Natural killer cell (primary cell): ENCODE measurements around the gene RAD23A. TPM values are rescaled to one million over a fixed set of nuclear protein-coding genes. Genes with fewer than 3 reads are reported as not detected.

ENCODE experiments used
- ATAC-seq, 3 donors: fragments of 150-1000 bp in 2 of 3; fragments of 200-7000 bp in 1 of 3; cut with Tn5 transposase; 1 replicate in 1 of 3; 2 replicates in 2 of 3; pipeline ENCODE4 v1.10.0; 2021; ENCODE audit warnings: mild to moderate bottlenecking in 2 of 3, moderate library complexity in 2 of 3
- DNase-seq, 2 donors: peaks; one replicate each; pipeline versions ENCODE4 v3.0.0 to v3.0.0-alpha.2; 2013 to 2021; ENCODE audit warnings: mixed read lengths in 1 of 2
- H3K27ac ChIP-seq: one replicate; pipeline ENCODE4 v1.5.1; 2013; ENCODE audit warnings: mild to moderate bottlenecking, low read length
- H3K27me3 ChIP-seq: one replicate; pipeline ENCODE4 v1.6.1; 2013; ENCODE audit warnings: low read length; ENCODE audit not compliant: control insufficient read depth, insufficient read depth
- H3K36me3 ChIP-seq: one replicate; pipeline ENCODE4 v1.6.1; 2013; ENCODE audit warnings: low read length; ENCODE audit not compliant: control insufficient read depth, insufficient read depth
- H3K4me1 ChIP-seq: one replicate; pipeline ENCODE4 v1.6.1; 2013; ENCODE audit warnings: low read length; ENCODE audit not compliant: control insufficient read depth, insufficient read depth
- H3K4me3 ChIP-seq: one replicate; pipeline ENCODE4 v1.5.1; 2013; ENCODE audit warnings: low read length
- H3K9me3 ChIP-seq: one replicate; pipeline ENCODE4 v1.6.1; 2013; ENCODE audit warnings: low read length; ENCODE audit not compliant: control insufficient read depth, insufficient read depth
- H3K27ac Mint-ChIP-seq, 2 donors: one replicate each; pipeline ENCODE4 v1.8.0; 2022; ENCODE audit warnings: mild to moderate bottlenecking in 2 of 2, mixed read lengths in 2 of 2, moderate library complexity in 1 of 2
- H3K27me3 Mint-ChIP-seq, 2 donors: one replicate each; pipeline ENCODE4 v1.8.0; 2022; ENCODE audit warnings: low read depth in 2 of 2, mixed read lengths in 2 of 2
- H3K36me3 Mint-ChIP-seq: one replicate; pipeline ENCODE4 v1.8.0; 2022; ENCODE audit warnings: mixed read lengths
- H3K4me1 Mint-ChIP-seq, 2 donors: one replicate each; pipeline ENCODE4 v1.8.0; 2022; ENCODE audit warnings: mixed read lengths in 2 of 2
- H3K4me3 Mint-ChIP-seq: one replicate; pipeline ENCODE4 v1.8.0; 2022; ENCODE audit warnings: mild to moderate bottlenecking, moderate library complexity, mixed read lengths
- H3K9me3 Mint-ChIP-seq, 2 donors: one replicate each; pipeline ENCODE4 v1.8.0; 2022; ENCODE audit warnings: mixed read lengths in 2 of 2
- WGBS: methylation state at CpG from one replicate; pipeline ENCODE4 v1.1.7; 2013; ENCODE audit warnings: missing lambda C conversion rate; ENCODE audit not compliant: insufficient coverage; 5-methylcytosine and 5-hydroxymethylcytosine counted together
- intact Hi-C: fragments of 100-400 bp; cut with micrococcal nuclease; formaldehyde crosslinking; loops from one replicate; pipeline ENCODE4 v1.14.2; 2022
- total RNA-seq, 4 donors: library from RNA; stranded (reverse); fragments of 120-200 nt in 1 of 4; gene quantifications; one replicate each; pipeline versions ENCODE4 v1.2.3 to v1.2.4, GENCODE V29; 2013 to 2022
- TF ChIP-seq, protein P1 (sequence below): fragments of 200-600 bp; IDR thresholded peaks from one replicate; pipeline ENCODE4 v1.8.0; 2022; ENCODE audit warnings: antibody characterized with exemption

Gene RAD23A
- total RNA-seq, 3 donors from 2014 or later (not counting 1 experiment from before 2014, with no cell fraction given): 79.2 to 81.2 (median 80.3) TPM

DNA sequence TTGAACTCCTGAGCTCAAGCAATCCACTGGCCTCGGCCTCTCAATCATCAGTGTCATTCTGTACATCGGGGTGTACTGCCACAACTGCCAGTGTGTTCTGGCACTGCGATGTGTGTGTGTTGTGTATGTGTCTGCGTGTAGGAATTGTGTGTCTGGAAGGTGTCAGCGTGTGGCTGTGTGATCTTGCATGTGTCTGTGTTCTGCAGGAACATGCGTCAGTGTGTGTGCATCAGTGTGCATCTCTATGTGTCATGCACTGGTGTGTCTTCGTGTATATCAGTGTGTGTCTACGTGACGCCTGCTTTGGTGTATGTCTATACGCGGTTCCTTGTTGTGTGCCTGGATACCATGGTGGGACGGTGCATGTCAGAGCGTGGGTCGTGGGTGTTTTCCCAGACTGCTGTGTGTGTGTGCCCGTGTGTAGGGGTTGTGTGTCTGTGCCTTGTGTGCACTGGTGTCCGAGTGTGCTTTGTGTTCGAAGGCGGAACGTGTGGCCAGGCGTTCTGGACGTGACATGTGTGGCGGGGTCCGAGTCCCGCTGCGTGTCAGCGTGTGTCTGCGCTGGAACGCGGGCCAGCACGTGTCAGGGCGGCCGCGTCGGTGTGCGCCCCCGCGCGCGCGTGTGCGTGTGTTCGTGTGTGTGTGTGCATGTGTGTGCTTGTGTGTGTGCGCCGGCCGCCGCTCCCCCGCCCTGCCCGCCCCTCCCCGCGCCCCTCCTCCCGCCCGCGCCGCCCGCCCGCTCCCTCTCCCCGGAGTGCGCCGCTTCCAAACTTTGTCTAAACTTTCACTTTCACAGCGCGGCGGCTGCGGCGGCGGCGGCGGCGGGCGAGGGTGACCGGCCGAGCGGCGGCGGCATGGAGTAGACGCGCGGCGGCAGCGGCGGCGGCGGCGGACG lies 49.3 kb downstream of the RAD23A start, which contains the start of gene NFIX:
TSS of gene NFIX (plus strand) at position 775 of the 895 bp plus-strand sequence. CDS start 363 bp downstream, outside the sequence.
- intact Hi-C loops: no loop called here
- peak; percentile 46 to 67 (median 59) for ATAC-seq
- Mint-ChIP-seq H3K9me3 (no peaks in the 10 kb centered on the region), H3K4me1 (peaks cover 6 to 11% of the 10 kb centered on the region in 2 donors), H3K36me3 (no peaks in the 10 kb centered on the region), H3K27me3 (peaks cover 16 to 43% of the 10 kb centered on the region in 2 donors), H3K27ac (peak within 1 kb of the TSS; percentile 60 to 85), H3K4me3 (peak within 1 kb of the TSS; percentile 91)
- no peak within 1 kb of the TSS for H3K27ac ChIP-seq
- DNase-seq: peak; percentile 60 to 66
- no peaks in the 10 kb centered on the region for H3K36me3 ChIP-seq
- peak within 1 kb of the TSS; percentile 33 for H3K4me3 ChIP-seq
- peaks cover 5% of the 10 kb centered on the region for H3K27me3 ChIP-seq
- WGBS: 9% methylated on average over 84 of the region's 84 CpGs
- peaks cover 12% of the 10 kb centered on the region for H3K4me1 ChIP-seq
- H3K9me3 ChIP-seq: no peaks in the 10 kb centered on the region
- TF ChIP-seq, protein P1, sequence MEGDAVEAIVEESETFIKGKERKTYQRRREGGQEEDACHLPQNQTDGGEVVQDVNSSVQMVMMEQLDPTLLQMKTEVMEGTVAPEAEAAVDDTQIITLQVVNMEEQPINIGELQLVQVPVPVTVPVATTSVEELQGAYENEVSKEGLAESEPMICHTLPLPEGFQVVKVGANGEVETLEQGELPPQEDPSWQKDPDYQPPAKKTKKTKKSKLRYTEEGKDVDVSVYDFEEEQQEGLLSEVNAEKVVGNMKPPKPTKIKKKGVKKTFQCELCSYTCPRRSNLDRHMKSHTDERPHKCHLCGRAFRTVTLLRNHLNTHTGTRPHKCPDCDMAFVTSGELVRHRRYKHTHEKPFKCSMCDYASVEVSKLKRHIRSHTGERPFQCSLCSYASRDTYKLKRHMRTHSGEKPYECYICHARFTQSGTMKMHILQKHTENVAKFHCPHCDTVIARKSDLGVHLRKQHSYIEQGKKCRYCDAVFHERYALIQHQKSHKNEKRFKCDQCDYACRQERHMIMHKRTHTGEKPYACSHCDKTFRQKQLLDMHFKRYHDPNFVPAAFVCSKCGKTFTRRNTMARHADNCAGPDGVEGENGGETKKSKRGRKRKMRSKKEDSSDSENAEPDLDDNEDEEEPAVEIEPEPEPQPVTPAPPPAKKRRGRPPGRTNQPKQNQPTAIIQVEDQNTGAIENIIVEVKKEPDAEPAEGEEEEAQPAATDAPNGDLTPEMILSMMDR: no peak

DNA sequence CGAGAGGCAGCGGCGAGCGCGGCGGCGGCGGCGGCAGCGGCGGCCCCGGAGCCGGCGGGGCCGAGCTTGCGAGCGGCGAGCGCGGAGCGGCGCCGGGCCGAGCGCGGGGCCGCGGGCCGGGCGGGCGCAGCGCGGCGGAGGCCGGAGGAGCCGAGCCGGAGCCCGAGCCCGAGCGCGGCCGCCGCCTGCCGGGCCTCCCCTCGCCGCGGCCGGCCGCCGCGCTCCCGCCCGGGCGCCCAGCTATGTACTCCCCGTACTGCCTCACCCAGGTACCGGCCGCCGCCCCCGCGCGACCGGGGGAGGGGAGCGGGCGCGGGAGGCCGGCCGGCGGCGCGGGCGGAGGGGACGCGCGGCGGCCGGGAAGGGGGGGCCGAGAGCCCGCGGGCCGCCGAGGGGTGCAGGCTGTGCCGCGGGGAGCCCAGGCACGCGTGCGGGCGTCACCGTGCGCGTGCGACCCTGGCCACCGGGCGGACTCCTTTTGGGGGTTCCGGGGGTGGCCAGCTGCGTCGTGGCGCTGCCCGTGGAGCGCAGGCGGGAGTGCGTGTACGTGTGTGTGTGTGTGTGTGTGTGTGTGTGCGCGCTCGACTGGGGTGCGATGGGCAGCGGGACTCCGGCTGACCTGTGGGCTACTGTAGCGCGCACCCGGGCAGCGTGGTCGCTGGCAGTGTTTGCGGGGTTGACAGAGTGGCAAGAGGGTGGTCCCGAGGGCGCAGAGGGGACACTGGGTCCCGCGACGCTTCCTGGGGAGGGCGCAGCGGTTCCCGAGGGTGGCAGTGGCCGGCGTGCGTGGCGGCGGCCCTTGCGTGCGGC lies 50.1 kb downstream of the RAD23A start:
- Mint-ChIP-seq H3K4me1 (peaks cover 6 to 11% of the 10 kb centered on the region in 2 donors), H3K4me3 (peak overlapping the region; percentile 91), H3K9me3 (no peaks in the 10 kb centered on the region), H3K27ac (peak overlapping the region in 1 of 2 donors; percentile 52), H3K36me3 (no peaks in the 10 kb centered on the region), H3K27me3 (peaks cover 19 to 41% of the 10 kb centered on the region in 2 donors)
- H3K27me3 ChIP-seq: peaks cover 5% of the 10 kb centered on the region
- H3K4me1 ChIP-seq: peaks cover 12% of the 10 kb centered on the region
- DNase-seq: peak in 1 of 2 donors; percentile 45
- no peaks in the 10 kb centered on the region for H3K36me3 ChIP-seq
- H3K4me3 ChIP-seq: peak overlapping the region; percentile 33
- ATAC-seq: peak in 2 of 3 donors; percentile 36
- WGBS: under 1% methylated on average over 129 of the region's 129 CpGs
- intact Hi-C loops: no loop called here
- no peak overlapping the region for H3K27ac ChIP-seq
- H3K9me3 ChIP-seq: no peaks in the 10 kb centered on the region
- TF ChIP-seq, protein P1: no peak

- Mint-ChIP-seq H3K27ac (peak overlapping the region in 1 of 2 donors; percentile 52), H3K4me3 (peak overlapping the region; percentile 55)
- no peak overlapping the region for H3K4me3 ChIP-seq
Measured at GRCh38 chr19:12996406-12997094, 50.9 kb downstream of the RAD23A start.

More at GRCh38 chr19:12996406-12997094, 50.9 kb downstream of the RAD23A start:
- intact Hi-C loops: no loop called here
- peaks cover 5% of the 10 kb centered on the region for H3K27me3 ChIP-seq
- Mint-ChIP-seq H3K4me1 (peaks cover 6 to 11% of the 10 kb centered on the region in 2 donors), H3K36me3 (no peaks in the 10 kb centered on the region), H3K27me3 (peaks cover 19 to 35% of the 10 kb centered on the region in 2 donors), H3K9me3 (no peaks in the 10 kb centered on the region)
- DNase-seq: no peak
- no peak overlapping the region for H3K27ac ChIP-seq
- no peaks in the 10 kb centered on the region for H3K9me3 ChIP-seq
- H3K4me1 ChIP-seq: peaks cover 12% of the 10 kb centered on the region
- TF ChIP-seq, protein P1: no peak
- WGBS: 47% methylated on average over 49 of the region's 52 CpGs
- H3K36me3 ChIP-seq: no peaks in the 10 kb centered on the region
- ATAC-seq: no peak
